ENCODE measurements around the gene DDX39A. TPM values are rescaled to one million over a fixed set of nuclear protein-coding genes. Genes with fewer than 3 reads are reported as not detected.
"Not testable (repeated sequence)": the region's sequence is repeated elsewhere in the genome, so short reads cannot be mapped to it uniquely, and the experiment has no call there.

The DDX39A gene
- total RNA-seq, 2 experiments from 2014 or later: 273 to 311 TPM

GRCh38 chr19:14410091-14411051, 8.8 kb downstream of the DDX39A start:
- CTCF ChIA-PET: interaction anchor here (0.7 to 14.1 kb wide), 7 partner anchors 27 to 274 kb away, joined by 3 to 211 read pairs (median 7); partner anchors contain the start of gene ASF1B
- Mint-ChIP-seq H3K36me3 (peaks cover 76% of the 10 kb centered on the region), H3K27ac (peak overlapping the region; percentile 85), H3K4me3 (peak overlapping the region; percentile 15), H3K27me3 (no peaks in the 10 kb centered on the region), H3K4me1 (peaks cover 70% of the 10 kb centered on the region), H3K9me3 (ENCODE audit: low read depth) (no peaks in the 10 kb centered on the region)
- ATAC-seq (peak; percentile 41), DNase-seq (peak; percentile 82)

- Mint-ChIP-seq H3K27ac (peak overlapping the region; percentile 85), H3K36me3 (peaks cover 77% of the 10 kb centered on the region), H3K27me3 (no peaks in the 10 kb centered on the region), H3K4me1 (peaks cover 65% of the 10 kb centered on the region), H3K9me3 (ENCODE audit: low read depth) (no peaks in the 10 kb centered on the region), H3K4me3 (no peak overlapping the region)
- ATAC-seq (no peak), DNase-seq (no peak)
- CTCF ChIA-PET: interaction anchor here (0.7 to 14.1 kb wide), 6 partner anchors 26 to 273 kb away, joined by 3 to 211 read pairs (median 7); partner anchors contain the start of gene ASF1B
Observed at GRCh38 chr19:14409146-14410023, 9.8 kb downstream of the DDX39A start.

- Mint-ChIP-seq H3K27ac (peak overlapping the region; percentile 85), H3K4me1 (peaks cover 60% of the 10 kb centered on the region), H3K4me3 (no peak overlapping the region), H3K36me3 (peaks cover 76% of the 10 kb centered on the region), H3K27me3 (no peaks in the 10 kb centered on the region), H3K9me3 (ENCODE audit: low read depth) (no peaks in the 10 kb centered on the region)
- ATAC-seq (no peak), DNase-seq (no peak)
- CTCF ChIA-PET: interaction anchor here (14.1 kb wide), 1 partner anchor 47 kb away, joined by 211 read pairs; no protein-coding TSS in a partner anchor
Observed at GRCh38 chr19:14408491-14409145, 10.5 kb downstream of the DDX39A start.

GRCh38 chr19:14407605-14408484, 11.3 kb downstream of the DDX39A start:
- peaks cover 70% of the 10 kb centered on the region for H3K36me3 Mint-ChIP-seq
- peaks cover 53% of the 10 kb centered on the region for H3K4me1 Mint-ChIP-seq
- H3K4me3 Mint-ChIP-seq: no peak overlapping the region
- DNase-seq: no peak
- H3K9me3 Mint-ChIP-seq (ENCODE audit: low read depth): no peaks in the 10 kb centered on the region
- CTCF ChIA-PET: interaction anchor here (1.0 to 14.1 kb wide), 6 partner anchors 10 to 271 kb away, joined by 3 to 211 read pairs (median 12); partner anchors contain the start of gene ASF1B
- H3K27ac Mint-ChIP-seq: peak overlapping the region; percentile 75
- no peaks in the 10 kb centered on the region for H3K27me3 Mint-ChIP-seq
- ATAC-seq: no peak

GRCh38 chr19:14406645-14407401, 12.3 kb downstream of the DDX39A start:
- Mint-ChIP-seq H3K4me1 (peaks cover 44% of the 10 kb centered on the region), H3K27me3 (no peaks in the 10 kb centered on the region), H3K27ac (peak overlapping the region; percentile 52), H3K9me3 (ENCODE audit: low read depth) (no peaks in the 10 kb centered on the region), H3K36me3 (peaks cover 71% of the 10 kb centered on the region), H3K4me3 (no peak overlapping the region)
- CTCF ChIA-PET: interaction anchor here (0.6 to 14.1 kb wide), 23 partner anchors 9 to 270 kb away, joined by 3 to 211 read pairs (median 6); partner anchors contain the start of genes ADGRE5 and ASF1B
- ATAC-seq (no peak), DNase-seq (no peak)

GRCh38 chr19:14405758-14406644, 13.1 kb downstream of the DDX39A start:
- no peak overlapping the region for H3K4me3 Mint-ChIP-seq
- peaks cover 72% of the 10 kb centered on the region for H3K36me3 Mint-ChIP-seq

GRCh38 chr19:14405380-14405757, 13.8 kb downstream of the DDX39A start:
- peak overlapping the region; percentile 43 for H3K27ac Mint-ChIP-seq
- CTCF ChIA-PET: interaction anchor here (0.8 to 14.1 kb wide), 15 partner anchors 11 to 268 kb away, joined by 3 to 211 read pairs (median 10); partner anchors contain the start of genes ADGRE5 and ASF1B
- DNase-seq (no peak), ATAC-seq (no peak)
- peaks cover 73% of the 10 kb centered on the region for H3K36me3 Mint-ChIP-seq
- peaks cover 32% of the 10 kb centered on the region for H3K4me1 Mint-ChIP-seq
- no peaks in the 10 kb centered on the region for H3K27me3 Mint-ChIP-seq
- H3K9me3 Mint-ChIP-seq (ENCODE audit: low read depth): no peaks in the 10 kb centered on the region
- no peak overlapping the region for H3K4me3 Mint-ChIP-seq

More at GRCh38 chr19:14405758-14406644, 13.1 kb downstream of the DDX39A start:
- DNase-seq (peak; percentile 94), ATAC-seq (peak; percentile 80)
- H3K27ac Mint-ChIP-seq: peak overlapping the region; percentile 52
- CTCF ChIA-PET: interaction anchor here (0.6 to 14.1 kb wide), 24 partner anchors 10 to 269 kb away, joined by 3 to 211 read pairs (median 6); partner anchors contain the start of genes ADGRE5 and ASF1B
- no peaks in the 10 kb centered on the region for H3K27me3 Mint-ChIP-seq
- H3K9me3 Mint-ChIP-seq (ENCODE audit: low read depth): no peaks in the 10 kb centered on the region
- peaks cover 38% of the 10 kb centered on the region for H3K4me1 Mint-ChIP-seq

GRCh38 chr19:14404312-14404711, 14.8 kb downstream of the DDX39A start:
- Mint-ChIP-seq H3K27me3 (no peaks in the 10 kb centered on the region), H3K4me1 (peaks cover 22% of the 10 kb centered on the region), H3K9me3 (ENCODE audit: low read depth) (no peaks in the 10 kb centered on the region), H3K27ac (peak overlapping the region; percentile 38), H3K36me3 (peaks cover 67% of the 10 kb centered on the region), H3K4me3 (no peak overlapping the region)
- ATAC-seq (no peak), DNase-seq (no peak)
- CTCF ChIA-PET: interaction anchor here (0.9 to 14.1 kb wide), 6 partner anchors 12 to 267 kb away, joined by 3 to 211 read pairs (median 14); partner anchors contain the start of genes ADGRE5 and ASF1B

GRCh38 chr19:14403145-14403930, 15.8 kb downstream of the DDX39A start:
- Mint-ChIP-seq H3K4me1 (peaks cover 15% of the 10 kb centered on the region), H3K36me3 (peaks cover 63% of the 10 kb centered on the region)
- not testable (repeated sequence) for DNase-seq; H3K9me3 Mint-ChIP-seq (ENCODE audit: low read depth); H3K4me3 Mint-ChIP-seq; ATAC-seq; H3K27ac Mint-ChIP-seq; H3K27me3 Mint-ChIP-seq
- CTCF ChIA-PET: interaction anchor here (0.9 to 14.1 kb wide), 6 partner anchors 11 to 266 kb away, joined by 3 to 211 read pairs (median 14); partner anchors contain the start of genes ADGRE5 and ASF1B

Measured in activated CD8-positive, alpha-beta memory T cell treated with anti-CD3 and anti-CD28 coated beads, Interleukin-2, amount 10 ng/mL, durations not matched to agents 7 days and 5 days (primary cell).